Measurements from ENCODE around the gene PPIL1.

PPIL1 gene

DNA sequence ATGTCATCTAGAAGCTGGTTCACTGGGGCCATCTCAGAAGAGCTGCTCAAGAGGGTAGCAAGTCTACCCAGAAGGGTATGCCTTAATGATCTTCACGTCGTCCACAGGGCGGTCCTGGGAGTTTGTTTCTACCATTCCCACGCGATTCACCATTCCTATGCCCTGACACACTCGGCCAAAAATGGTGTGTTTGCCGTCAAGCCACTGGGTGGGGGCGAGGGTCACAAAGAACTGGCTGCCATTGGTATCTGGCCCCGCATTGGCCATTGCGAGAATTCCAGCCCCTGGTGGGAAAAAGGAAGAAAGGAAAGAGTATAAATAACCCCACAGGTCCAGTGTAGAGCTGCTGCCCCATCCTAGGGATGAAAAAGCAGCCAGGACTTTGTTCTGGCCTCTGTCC lies 18.9 kb downstream of the PPIL1 start:
- DNase-seq (ENCODE audit: low read depth in 4 of 4, low spot score in 1 of 4): no peak

DNA sequence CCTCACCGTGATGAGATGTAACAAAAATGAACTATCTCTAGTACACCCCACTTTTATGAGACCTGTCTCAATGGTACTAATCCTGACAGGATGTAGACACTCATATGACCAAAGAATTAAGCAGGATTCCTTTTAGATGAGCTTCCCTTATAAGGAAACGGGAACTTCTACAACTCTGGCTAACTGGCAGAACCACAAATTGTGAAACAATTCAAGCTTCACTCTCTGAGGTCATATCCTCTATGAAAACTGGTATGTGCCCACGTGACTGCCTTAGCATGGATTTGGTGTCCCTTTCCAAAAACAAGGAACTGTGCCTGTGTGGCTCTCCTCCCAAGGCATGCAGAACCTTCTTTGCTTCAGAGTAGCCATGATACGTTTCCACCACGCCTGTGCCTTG lies 21.3 kb downstream of the PPIL1 start:
- no peak for DNase-seq (ENCODE audit: low read depth in 4 of 4, low spot score in 1 of 4)

GRCh38 chr6:36852481-36853147 lies 22.0 kb downstream of the PPIL1 start:
- no peak for DNase-seq (ENCODE audit: low read depth in 4 of 4, low spot score in 1 of 4)

DNA sequence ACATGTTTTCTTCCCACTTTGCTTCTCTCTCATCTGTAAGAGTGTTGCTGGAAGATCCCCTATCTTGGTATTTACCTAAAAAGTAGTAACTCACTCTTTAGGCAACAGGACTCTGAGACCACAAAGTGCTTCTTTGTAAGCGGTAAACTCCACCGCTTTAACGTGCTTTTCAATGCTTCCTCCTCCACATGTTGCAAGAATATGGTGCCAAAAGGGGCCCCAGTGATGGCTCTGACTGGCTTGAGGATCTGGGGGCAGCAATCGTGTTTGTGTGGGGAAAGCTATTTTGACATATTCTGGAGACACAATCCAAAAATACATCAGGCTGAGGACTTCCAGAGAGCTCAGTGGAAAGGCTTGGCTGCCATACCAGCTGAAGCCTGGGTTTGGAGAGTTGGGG lies 23.0 kb downstream of the PPIL1 start:
- no peak for DNase-seq (ENCODE audit: low read depth in 4 of 4, low spot score in 1 of 4)

- no peak for DNase-seq (ENCODE audit: low read depth in 4 of 4, low spot score in 1 of 4)
Measured at GRCh38 chr6:36851149-36851614, 23.4 kb downstream of the PPIL1 start.

DNA sequence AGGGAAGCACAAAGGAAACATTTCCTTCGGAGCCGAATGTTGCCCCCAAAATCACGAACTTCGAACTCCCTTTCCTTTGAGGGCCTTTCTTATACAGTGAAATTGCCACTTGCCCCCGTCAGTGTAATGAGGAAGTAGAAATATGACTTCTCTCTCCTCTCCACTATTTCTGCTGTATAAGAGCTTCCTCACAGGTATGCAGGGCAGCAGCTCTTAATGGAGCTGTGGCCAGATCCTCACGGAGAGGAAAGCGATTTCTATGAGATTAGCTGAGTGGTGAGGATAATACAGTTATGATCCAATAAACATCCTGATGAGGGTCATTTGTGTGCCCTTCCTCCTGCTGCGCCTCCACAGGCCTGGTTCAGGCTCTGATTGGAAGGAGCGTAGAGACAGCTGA lies 24.6 kb downstream of the PPIL1 start:
- DNase-seq (ENCODE audit: low read depth in 4 of 4, low spot score in 1 of 4): no peak

- no peak for DNase-seq (ENCODE audit: low read depth in 4 of 4, low spot score in 1 of 4)
Measured at GRCh38 chr6:36848658-36849441, 25.8 kb downstream of the PPIL1 start.

GRCh38 chr6:36847991-36848390 lies 26.6 kb downstream of the PPIL1 start:
- no peak for DNase-seq (ENCODE audit: low read depth in 4 of 4, low spot score in 1 of 4)

DNA sequence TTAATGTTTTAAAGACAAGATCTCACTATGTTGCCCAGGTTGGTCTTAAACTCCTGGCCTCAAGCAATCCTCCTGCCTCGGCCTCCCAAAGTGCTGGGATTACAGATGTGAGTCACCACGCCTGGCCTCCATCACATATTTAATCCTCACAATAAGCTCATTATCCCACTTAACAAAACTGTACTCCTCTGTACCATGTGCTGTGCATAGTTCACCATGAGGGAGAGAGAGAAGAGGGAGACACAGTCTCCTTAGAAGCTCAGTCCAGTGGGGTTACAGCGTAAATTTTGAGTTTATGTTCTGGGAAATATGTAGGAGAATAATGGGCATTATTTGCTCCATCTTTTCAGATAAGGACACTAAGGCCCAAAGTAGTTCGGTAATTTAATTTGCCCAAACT lies 27.5 kb downstream of the PPIL1 start:
- DNase-seq (ENCODE audit: low read depth in 4 of 4, low spot score in 1 of 4): no peak

DNA sequence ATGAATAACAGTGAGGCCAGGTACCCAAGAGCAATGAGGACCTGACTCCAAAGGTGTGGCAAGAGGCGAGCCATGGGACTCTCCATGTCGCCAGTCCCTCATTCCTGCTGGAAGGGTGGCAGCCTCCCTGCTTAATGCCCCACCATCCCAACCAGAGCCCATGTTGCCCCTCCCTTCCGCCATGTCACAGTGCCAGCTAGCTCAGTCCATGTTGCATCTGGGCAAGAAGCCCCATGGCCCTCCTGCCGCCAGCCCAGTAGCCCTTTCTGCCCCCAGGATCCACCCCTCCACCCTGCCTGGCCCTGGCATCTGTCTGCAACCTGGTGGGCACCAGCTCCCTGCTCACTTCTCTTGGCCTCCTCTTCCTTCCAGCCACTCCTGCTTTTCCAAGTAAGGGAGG lies 29.4 kb downstream of the PPIL1 start:
- DNase-seq (ENCODE audit: low read depth in 4 of 4, low spot score in 1 of 4): no peak

DNA sequence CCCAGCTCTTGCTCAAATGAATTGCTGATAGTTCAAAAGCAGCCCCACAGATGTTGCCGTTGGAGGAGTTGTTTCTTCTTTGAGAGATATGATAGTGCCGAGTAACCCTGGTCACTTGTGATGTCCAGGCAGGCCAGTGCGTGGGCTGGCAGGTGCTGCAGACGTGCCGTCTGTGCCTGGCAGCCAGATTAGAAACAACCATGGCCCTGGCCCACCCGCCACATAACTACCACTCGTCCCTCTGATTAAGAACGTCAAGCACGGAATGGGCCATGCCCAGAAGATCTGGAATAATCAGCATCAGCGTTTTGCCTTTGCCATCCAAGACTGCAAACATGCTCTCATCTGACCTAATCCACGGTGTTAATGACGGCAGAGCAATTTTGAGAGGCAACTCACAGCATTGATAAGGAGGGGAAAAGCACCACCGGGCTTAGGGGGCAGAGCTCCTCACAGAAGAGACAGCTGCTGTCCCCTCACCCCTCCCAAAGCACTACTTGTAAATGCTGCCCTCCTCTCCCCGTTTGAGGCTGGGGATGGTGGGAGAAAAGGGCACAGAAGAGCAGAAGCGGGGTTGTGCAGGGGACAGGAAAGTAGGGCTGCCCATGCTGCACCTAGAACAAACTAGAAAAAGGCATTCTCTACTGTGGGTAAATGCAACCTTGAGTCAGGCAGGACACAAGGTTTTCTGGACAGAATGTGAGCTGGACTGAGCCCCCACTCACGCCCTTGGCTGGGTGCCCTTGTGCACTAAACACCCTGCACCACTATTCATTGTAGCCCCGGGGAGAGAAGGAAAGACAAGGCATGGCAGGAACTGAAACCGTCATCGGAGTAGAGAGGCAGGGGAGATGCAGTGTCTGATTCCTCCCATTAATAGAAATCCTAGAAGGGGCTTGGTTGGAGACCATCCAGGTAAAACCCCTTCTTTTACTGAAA lies 30.1 kb downstream of the PPIL1 start:
- no peak for DNase-seq (ENCODE audit: low read depth in 4 of 4, low spot score in 1 of 4)

GRCh38 chr6:36843170-36843569 lies 31.4 kb downstream of the PPIL1 start:
- no peak for DNase-seq (ENCODE audit: low read depth in 4 of 4, low spot score in 1 of 4)

GRCh38 chr6:36841756-36842155 lies 32.8 kb downstream of the PPIL1 start:
- no peak for DNase-seq (ENCODE audit: low read depth in 4 of 4, low spot score in 1 of 4)

- DNase-seq (ENCODE audit: low read depth in 4 of 4, low spot score in 1 of 4): no peak
Measured at GRCh38 chr6:36840432-36841403, 33.9 kb downstream of the PPIL1 start.

- DNase-seq (ENCODE audit: low read depth in 4 of 4, low spot score in 1 of 4): peak in 3 of 4 experiments; percentile 10 to 39 (median 17)
Measured at GRCh38 chr6:36839749-36840431, 34.7 kb downstream of the PPIL1 start.

- no peak for DNase-seq (ENCODE audit: low read depth in 4 of 4, low spot score in 1 of 4)
Measured at GRCh38 chr6:36838896-36839748, 35.5 kb downstream of the PPIL1 start, which contains the start of gene CPNE5. TSS of gene CPNE5 (minus strand) at chr6:36839444. CDS start at chr6:36839377, 67 bp downstream.

- DNase-seq (ENCODE audit: low read depth in 4 of 4, low spot score in 1 of 4): no peak
Measured at GRCh38 chr6:36837686-36838085, 36.9 kb downstream of the PPIL1 start.

GRCh38 chr6:36837022-36837339 lies 37.6 kb downstream of the PPIL1 start:
- no peak for DNase-seq (ENCODE audit: low read depth in 4 of 4, low spot score in 1 of 4)
